Sigmoid colon (tissue), 7 donors: ENCODE measurements around the gene CPT1C. TPM values are rescaled to one million over a fixed set of nuclear protein-coding genes. Genes with fewer than 3 reads are reported as not detected.

Experiments used
- DNase-seq: peaks from one replicate; pipeline ENCODE4 v3.0.0-alpha.2; 2019
- H3K27ac ChIP-seq, 4 donors: fragments of 200-600 bp; sonication (generic); one replicate each; pipeline ENCODE4 v1.5.1; 2016 to 2019; ENCODE audit warnings: mild to moderate bottlenecking in 1 of 4
- H3K27me3 ChIP-seq, 3 donors: fragments of 200-600 bp; sonication (generic); one replicate each; pipeline ENCODE4 v1.5.1; 2019; ENCODE audit warnings: mild to moderate bottlenecking in 1 of 3
- H3K36me3 ChIP-seq, 4 donors: fragments of 200-600 bp; sonication (generic); one replicate each; pipeline ENCODE4 v1.5.1; 2016 to 2019
- H3K4me1 ChIP-seq, 4 donors: fragments of 200-600 bp; sonication (generic); one replicate each; pipeline ENCODE4 v1.5.1; 2017 to 2019
- H3K4me3 ChIP-seq, 4 donors: fragments of 200-600 bp; sonication (generic); one replicate each; pipeline ENCODE4 v1.5.1; 2017 to 2019; ENCODE audit warnings: mild to moderate bottlenecking in 2 of 4, moderate library complexity in 1 of 4
- H3K9me3 ChIP-seq, 4 donors: fragments of 200-600 bp in 3 of 4; sonication (generic) in 3 of 4; one replicate each; pipeline versions ENCODE4 v1.5.1 to v1.6.1; 2013 to 2019
- EP300 ChIP-seq, 4 donors: sonication (generic); formaldehyde crosslinking; IDR thresholded peaks; one replicate each; pipeline ENCODE4 v1.6.1; 2017; ENCODE audit warnings: antibody characterized with exemption in 4 of 4
- POLR2A ChIP-seq, 2 donors: fragments of 450-650 bp; IDR thresholded peaks; one replicate each; pipeline ENCODE4 v1.6.1; 2016; ENCODE audit warnings: antibody characterized with exemption in 2 of 2, mild to moderate bottlenecking in 2 of 2, moderate library complexity in 2 of 2
- POLR2AphosphoS5 ChIP-seq, 4 donors: sonication (generic); formaldehyde crosslinking; IDR thresholded peaks; one replicate each; pipeline ENCODE4 v1.6.1; 2017; ENCODE audit warnings: antibody characterized with exemption in 4 of 4
- WGBS, 2 donors: extraction: QIAGEN DNeasy Blood & Tissue Kit; methylation state at CpG; one replicate each; pipeline ENCODE4 v1.1.7; 2013; 5-methylcytosine and 5-hydroxymethylcytosine counted together
- intact Hi-C: fragments of 100-400 bp; cut with DNase I; formaldehyde crosslinking; loops from one replicate; pipeline ENCODE4 v1.15.1; 2023
- polyA plus RNA-seq, 3 donors: library from polyadenylated mRNA; stranded (reverse); fragments of 200-250 nt; gene quantifications; one replicate each; pipeline ENCODE4 v1.2.3, GENCODE V29; 2013
- total RNA-seq, 4 donors: library from RNA; depleted of rRNA; stranded (reverse); fragments of >200 nt; gene quantifications; one replicate each; pipeline ENCODE4 v1.1.0, GENCODE V29; 2016
- TF ChIP-seq, protein P1 (sequence below), 4 experiments: fragments of 450-650 bp in 3 of 4; fragments of 200-600 bp in 1 of 4; IDR thresholded peaks; one replicate each; pipeline ENCODE4 v1.5.1; 2016 to 2019; ENCODE audit warnings: antibody characterized with exemption in 4 of 4, mild to moderate bottlenecking in 3 of 4, moderate library complexity in 2 of 4
- donor health status: healthy with polysubstance abuse.
- donor health status: Bipolar disorder and iron deficiency.
- donor health status: healthy.

Gene CPT1C
- total and polyA plus RNA-seq, 7 donors: 0.69 to 28.5 (median 3.9) TPM

DNA sequence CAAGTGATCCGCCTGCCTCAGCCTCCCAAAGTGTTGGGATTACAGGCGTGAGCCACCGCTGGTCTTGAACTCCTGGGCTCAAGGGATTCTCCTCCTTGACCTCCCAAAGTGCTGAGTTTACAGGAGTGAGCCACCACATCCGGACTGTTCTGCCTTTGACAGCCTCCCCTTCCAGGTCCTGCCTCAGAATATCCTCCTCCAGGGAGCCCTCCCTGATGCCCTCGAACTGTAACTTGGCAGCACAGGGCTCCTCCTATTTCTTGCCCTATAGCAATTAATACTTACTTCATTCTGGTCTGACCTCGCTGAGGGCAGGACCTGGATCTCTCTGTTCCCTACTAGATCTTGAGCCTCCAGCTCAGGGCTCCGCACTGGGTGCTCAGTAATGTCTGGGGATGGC, 5.9 kb downstream of the CPT1C start:
- Histone ChIP-seq H3K36me3 (no peaks in the 10 kb centered on the region), H3K4me1 (no peaks in the 10 kb centered on the region), H3K27me3 (peaks cover 0 to 10% (median 8%) of the 10 kb centered on the region in 3 donors), H3K27ac (no peak overlapping the region), H3K9me3 (no peaks in the 10 kb centered on the region), H3K4me3 (no peak overlapping the region)
- TF ChIP-seq EP300 (IDR thresholded peaks at IDR 0.05) (no peak), POLR2AphosphoS5 (IDR thresholded peaks at IDR 0.05) (no peak), POLR2A (IDR thresholded peaks at IDR 0.05) (no peak)
- TF ChIP-seq, protein P1, sequence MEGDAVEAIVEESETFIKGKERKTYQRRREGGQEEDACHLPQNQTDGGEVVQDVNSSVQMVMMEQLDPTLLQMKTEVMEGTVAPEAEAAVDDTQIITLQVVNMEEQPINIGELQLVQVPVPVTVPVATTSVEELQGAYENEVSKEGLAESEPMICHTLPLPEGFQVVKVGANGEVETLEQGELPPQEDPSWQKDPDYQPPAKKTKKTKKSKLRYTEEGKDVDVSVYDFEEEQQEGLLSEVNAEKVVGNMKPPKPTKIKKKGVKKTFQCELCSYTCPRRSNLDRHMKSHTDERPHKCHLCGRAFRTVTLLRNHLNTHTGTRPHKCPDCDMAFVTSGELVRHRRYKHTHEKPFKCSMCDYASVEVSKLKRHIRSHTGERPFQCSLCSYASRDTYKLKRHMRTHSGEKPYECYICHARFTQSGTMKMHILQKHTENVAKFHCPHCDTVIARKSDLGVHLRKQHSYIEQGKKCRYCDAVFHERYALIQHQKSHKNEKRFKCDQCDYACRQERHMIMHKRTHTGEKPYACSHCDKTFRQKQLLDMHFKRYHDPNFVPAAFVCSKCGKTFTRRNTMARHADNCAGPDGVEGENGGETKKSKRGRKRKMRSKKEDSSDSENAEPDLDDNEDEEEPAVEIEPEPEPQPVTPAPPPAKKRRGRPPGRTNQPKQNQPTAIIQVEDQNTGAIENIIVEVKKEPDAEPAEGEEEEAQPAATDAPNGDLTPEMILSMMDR (IDR thresholded peaks at IDR 0.05): no peak
- intact Hi-C loops: no loop called here
- no peak for DNase-seq
- WGBS, 2 donors: 87 to 94% methylated on average over 7 of the region's 7 CpGs

DNA sequence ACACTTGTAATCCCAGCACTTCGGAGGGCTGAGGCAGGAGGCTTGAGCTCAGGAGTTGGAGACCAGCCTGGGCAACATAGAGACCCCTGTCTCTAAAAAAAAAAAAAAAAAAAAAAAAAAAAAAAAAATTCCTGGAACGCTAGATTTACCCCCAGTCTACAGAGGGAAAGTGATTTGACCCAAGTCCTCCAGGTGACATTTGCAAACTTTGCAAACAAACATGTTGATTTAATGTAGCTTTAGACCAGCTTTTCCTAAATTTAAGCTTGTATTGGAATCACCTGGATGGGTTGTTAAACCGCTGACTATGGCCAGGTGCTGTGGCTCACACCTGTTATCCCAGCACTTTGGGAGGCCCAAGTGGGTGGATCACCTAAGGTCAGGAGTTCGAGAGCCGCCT, 8.4 kb downstream of the CPT1C start:
- H3K36me3 ChIP-seq: no peaks in the 10 kb centered on the region
- WGBS, 2 donors: 68 to 85% methylated on average over 5 of the region's 5 CpGs
- intact Hi-C loops: no loop called here

DNA sequence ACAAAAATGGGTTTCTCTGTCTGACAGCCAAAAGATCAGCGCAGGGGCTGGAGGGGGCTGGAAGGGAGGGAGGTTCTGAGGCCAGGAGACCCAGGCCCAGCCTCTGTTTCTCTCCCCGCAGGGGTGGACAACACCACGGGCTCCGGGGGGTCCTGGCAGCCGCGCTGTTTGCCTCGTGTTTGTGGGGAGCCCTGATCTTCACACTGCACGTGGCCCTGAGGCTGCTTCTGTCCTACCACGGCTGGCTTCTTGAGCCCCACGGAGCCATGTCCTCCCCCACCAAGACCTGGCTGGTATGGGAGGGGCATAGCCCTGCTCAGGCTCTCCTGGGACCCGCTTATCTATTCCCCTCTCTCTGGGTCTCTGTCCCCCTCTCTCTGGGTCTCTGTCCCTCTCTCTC, 9.6 kb downstream of the CPT1C start:
- Histone ChIP-seq H3K27me3 (peaks cover 0 to 6% (median 6%) of the 10 kb centered on the region in 3 donors), H3K27ac (no peak overlapping the region), H3K9me3 (no peaks in the 10 kb centered on the region), H3K36me3 (no peaks in the 10 kb centered on the region), H3K4me3 (no peak overlapping the region), H3K4me1 (no peaks in the 10 kb centered on the region)
- TF ChIP-seq POLR2A (IDR thresholded peaks at IDR 0.05) (no peak), EP300 (IDR thresholded peaks at IDR 0.05) (no peak), POLR2AphosphoS5 (IDR thresholded peaks at IDR 0.05) (no peak)
- TF ChIP-seq, protein P1 (IDR thresholded peaks at IDR 0.05): no peak
- DNase-seq: no peak
- intact Hi-C loops: no loop called here
- 53 to 65% methylated on average over 11 of the region's 11 CpGs for WGBS, 2 donors

More for the DNA sequence above, 8.4 kb downstream of the CPT1C start:
- no peak overlapping the region for H3K4me3 ChIP-seq
- H3K27ac ChIP-seq: no peak overlapping the region
- H3K4me1 ChIP-seq: no peaks in the 10 kb centered on the region
- H3K9me3 ChIP-seq: no peaks in the 10 kb centered on the region
- peaks cover 0 to 6% (median 6%) of the 10 kb centered on the region in 3 donors for H3K27me3 ChIP-seq
- no peak for TF ChIP-seq POLR2AphosphoS5 (IDR thresholded peaks at IDR 0.05)
- TF ChIP-seq EP300 (IDR thresholded peaks at IDR 0.05): no peak
- no peak for TF ChIP-seq POLR2A (IDR thresholded peaks at IDR 0.05)
- TF ChIP-seq, protein P1 (IDR thresholded peaks at IDR 0.05): no peak
- no peak for DNase-seq

DNA sequence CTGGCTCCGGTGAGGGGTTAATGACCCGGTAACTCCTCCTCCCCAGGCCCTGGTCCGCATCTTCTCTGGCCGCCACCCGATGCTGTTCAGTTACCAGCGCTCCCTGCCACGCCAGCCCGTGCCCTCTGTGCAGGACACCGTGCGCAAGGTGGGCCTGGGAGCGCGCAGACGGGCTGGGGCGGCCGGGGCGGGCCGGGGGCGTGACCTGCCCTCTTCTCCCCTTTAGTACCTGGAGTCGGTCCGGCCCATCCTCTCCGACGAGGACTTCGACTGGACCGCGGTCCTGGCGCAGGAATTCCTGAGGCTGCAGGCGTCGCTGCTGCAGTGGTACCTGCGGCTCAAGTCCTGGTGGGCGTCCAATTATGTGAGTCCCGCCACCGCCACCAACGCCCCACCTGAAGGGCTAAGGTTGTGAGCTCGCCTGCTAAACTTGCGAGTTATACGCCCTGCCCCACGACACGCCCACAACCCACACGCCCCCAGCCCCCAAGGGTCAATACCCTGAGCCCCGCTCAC, 10.4 kb downstream of the CPT1C start:
- Histone ChIP-seq H3K4me1 (no peaks in the 10 kb centered on the region), H3K27ac (no peak overlapping the region), H3K27me3 (peaks cover 0 to 6% (median 6%) of the 10 kb centered on the region in 3 donors), H3K4me3 (no peak overlapping the region), H3K36me3 (no peaks in the 10 kb centered on the region), H3K9me3 (no peaks in the 10 kb centered on the region)
- no peak for TF ChIP-seq EP300 (IDR thresholded peaks at IDR 0.05)
- no peak for TF ChIP-seq POLR2A (IDR thresholded peaks at IDR 0.05)
- no peak for TF ChIP-seq POLR2AphosphoS5 (IDR thresholded peaks at IDR 0.05)
- TF ChIP-seq, protein P1 (IDR thresholded peaks at IDR 0.05): no peak
- no peak for DNase-seq
- intact Hi-C loops: no loop called here
- WGBS, 2 donors: 17 to 47% methylated on average over 40 of the region's 40 CpGs
